COLO829 (cell line): ENCODE measurements around the gene GPN2.
"Not testable (repeated sequence)": the region's sequence is repeated elsewhere in the genome, so short reads cannot be mapped to it uniquely, and the experiment has no call there.

Source experiments
- DNase-seq: peaks from one replicate; pipeline ENCODE4 v3.0.0; 2012; ENCODE audit warnings: low spot score

Gene GPN2

GRCh38 chr1:26900815-26901511 lies 10.9 kb upstream of the GPN2 start:
- DNase-seq = no peak

DNA sequence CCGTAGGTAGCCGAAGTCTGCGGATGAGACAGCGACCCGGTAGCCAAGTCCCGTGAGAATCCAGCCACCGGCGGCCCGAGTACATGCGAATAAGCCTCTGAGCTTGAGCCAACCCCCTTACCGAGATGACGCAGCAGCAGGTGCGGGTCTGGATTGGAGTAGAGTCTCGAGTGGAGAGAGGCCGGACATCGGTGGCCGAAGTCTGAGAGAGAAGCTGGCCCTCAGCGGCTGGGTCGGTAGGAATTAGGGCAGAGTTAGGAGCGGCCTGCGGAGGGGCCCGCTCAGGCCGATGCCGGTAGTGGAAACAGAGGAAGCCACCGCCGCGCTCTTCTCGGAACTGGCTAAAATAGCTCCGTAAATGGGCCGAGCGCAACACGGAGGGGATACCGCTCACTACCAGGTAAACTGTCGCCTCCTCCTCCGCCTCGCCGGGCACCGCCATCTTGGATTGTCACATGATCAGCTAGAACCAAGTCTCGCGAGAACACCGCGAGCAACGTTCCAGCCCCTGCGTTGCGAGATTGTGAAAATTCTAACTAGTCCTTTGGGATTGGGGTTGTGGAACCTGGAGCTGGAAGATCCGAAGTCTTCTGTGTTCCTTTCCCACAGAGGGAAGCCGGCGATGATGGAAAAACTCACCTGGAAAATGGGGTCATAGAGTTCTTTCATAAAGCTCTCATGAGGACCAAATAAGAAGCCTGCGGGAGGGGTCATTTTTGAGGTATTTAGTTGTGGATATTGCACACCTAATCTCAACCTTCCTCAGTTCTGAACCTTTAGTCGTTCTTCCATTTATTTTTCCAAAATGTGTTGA lies 10.1 kb upstream of the GPN2 start, which contains the start of gene GPATCH3:
Gene GPATCH3, minus strand, starts transcription at position 467 of the 814 bp plus-strand sequence. Its CDS starts 25 bp downstream, at position 442.
- peak; percentile 93 for DNase-seq

DNA sequence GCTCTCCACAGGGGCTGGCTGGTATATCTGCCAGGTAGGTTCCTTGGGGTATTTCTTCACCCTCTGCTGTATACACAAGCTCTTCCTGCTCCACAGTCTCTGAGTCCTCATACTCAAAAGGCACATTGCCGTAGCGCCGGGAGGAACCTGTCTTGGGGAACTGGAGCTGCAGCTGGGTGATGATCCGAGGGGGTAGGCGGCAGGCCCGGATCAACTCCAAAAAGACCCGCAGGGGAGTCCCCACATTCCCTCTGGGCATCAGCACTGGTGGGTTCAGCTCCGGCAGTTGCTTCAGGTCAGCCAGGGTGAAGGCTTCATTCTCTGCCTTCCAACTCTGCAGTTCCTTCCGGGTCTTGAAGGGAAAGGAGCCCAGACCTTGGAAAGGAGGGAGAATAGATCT lies 7.3 kb upstream of the GPN2 start:
- DNase-seq = no peak

DNA sequence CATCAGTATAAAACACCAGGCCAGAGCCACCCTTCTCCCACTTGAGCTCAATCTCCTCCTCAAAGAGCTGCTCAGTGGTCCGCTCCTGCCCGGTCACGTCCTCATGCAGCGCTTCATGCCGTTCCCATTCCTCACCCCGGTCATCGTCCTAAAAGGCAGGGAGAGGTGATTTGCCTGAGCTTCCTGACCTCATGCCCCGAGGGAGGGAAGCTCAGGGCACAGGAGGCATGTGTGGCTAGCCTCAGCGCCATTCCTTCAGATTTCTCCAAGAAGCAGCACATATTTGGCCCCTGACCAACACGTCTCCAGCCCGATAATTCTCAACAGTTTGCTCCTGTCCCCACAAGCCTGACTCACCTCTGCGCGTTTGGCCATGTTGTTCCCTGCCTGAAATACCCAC lies 4.2 kb upstream of the GPN2 start:
- no peak for DNase-seq

GRCh38 chr1:26890467-26890796 lies 349 bp upstream of the GPN2 start:
- no peak for DNase-seq

GRCh38 chr1:26888231-26888630 lies 1.9 kb downstream of the GPN2 start:
- no peak for DNase-seq

GRCh38 chr1:26887125-26887524 lies 3.0 kb downstream of the GPN2 start:
- no peak for DNase-seq

DNA sequence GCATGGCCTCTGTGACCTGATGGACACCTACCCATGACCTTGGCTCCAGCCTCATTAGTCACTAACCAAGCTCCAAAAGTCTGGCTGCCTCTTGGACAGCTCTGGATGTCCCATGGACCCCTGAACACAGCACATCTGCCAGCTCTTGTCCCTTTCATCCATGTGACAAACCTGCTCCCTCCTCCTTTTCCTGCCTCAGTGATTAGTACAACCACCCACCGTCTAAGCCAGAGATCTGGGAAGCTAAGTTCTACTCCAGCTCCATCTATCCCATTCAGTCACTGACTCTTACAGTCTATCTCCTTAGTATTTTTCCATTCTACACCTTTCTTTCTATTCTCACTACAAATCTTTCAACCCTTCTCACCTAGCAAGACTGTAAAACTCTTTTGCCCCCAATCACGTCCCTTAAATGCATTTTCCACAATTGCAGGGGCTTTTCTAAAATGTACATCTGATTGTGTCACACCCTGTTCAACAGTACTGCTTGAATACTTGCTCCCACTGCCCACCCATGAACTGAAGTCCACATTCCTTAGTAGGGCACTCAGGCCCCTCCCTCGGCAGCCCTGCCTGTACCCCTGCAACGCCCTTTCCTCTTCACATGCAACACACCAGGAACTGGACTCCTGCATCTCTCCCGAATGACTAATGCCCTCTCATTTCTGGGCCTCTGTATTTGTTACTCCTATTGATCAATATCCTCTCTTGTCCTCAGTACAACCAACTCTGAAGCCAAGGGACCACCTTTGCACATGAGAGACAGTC lies 7.2 kb downstream of the GPN2 start:
- DNase-seq = no peak

GRCh38 chr1:26881611-26882010 lies 8.5 kb downstream of the GPN2 start:
- not testable (repeated sequence) for DNase-seq

DNA sequence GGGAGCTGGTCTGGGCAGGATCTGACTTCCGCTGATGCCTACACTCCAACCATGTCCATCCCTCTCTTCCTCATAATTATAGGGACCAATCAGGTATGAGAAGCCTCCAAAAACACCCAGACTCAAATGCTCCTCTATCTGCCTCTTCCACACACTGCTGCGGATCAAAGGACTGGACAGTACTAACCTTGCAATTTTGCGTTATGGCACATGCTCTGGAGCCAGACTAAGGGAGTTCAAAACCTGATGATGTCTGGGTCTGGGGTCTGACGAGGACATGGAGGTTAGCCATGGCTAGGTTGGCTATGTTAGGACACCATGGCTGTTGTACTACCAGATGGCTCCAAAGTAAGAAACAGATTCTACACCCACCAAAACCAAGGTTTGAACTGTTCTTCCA lies 10.3 kb downstream of the GPN2 start:
- no peak for DNase-seq

DNA sequence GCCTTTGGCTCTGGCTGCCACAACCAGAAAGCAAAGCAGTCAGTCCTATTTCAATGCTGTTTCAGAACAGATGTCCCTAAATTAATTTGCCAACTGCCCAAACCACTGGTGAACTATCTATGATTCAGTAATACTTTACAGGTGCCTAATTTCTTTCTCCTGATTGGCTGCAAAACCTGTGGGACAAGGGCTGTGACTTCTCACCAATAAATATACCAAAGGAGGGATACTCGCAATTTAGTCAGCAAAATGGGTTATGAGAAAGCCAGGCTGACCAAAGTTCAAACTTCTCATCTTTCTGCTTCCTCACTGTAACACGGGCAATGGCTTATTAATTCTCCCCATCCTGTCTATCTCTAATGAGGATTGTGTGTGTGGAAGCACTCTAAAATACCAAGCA lies 12.8 kb downstream of the GPN2 start:
- DNase-seq = no peak

- no peak for DNase-seq
Measured at GRCh38 chr1:26874896-26875295, 15.2 kb downstream of the GPN2 start.

GRCh38 chr1:26873097-26873496 lies 17.0 kb downstream of the GPN2 start:
- not testable (repeated sequence) for DNase-seq

GRCh38 chr1:26864610-26865480 lies 25.2 kb downstream of the GPN2 start:
- DNase-seq = peak; percentile 67

DNA sequence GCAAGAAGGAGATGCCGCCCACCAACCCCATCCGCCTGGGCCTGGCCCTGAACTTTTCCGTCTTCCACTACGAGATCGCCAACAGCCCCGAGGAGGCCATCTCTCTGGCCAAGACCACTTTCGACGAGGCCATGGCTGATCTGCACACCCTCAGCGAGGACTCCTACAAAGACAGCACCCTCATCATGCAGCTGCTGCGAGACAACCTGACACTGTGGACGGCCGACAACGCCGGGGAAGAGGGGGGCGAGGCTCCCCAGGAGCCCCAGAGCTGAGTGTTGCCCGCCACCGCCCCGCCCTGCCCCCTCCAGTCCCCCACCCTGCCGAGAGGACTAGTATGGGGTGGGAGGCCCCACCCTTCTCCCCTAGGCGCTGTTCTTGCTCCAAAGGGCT lies 26.4 kb downstream of the GPN2 start:
- no peak for DNase-seq

GRCh38 chr1:26862781-26863684 lies 27.1 kb downstream of the GPN2 start, which contains the start of gene SFN:
Gene SFN (plus strand): TSS chr1:26863149. CDS start chr1:26863213, 64 bp downstream.
- DNase-seq = no peak

DNA sequence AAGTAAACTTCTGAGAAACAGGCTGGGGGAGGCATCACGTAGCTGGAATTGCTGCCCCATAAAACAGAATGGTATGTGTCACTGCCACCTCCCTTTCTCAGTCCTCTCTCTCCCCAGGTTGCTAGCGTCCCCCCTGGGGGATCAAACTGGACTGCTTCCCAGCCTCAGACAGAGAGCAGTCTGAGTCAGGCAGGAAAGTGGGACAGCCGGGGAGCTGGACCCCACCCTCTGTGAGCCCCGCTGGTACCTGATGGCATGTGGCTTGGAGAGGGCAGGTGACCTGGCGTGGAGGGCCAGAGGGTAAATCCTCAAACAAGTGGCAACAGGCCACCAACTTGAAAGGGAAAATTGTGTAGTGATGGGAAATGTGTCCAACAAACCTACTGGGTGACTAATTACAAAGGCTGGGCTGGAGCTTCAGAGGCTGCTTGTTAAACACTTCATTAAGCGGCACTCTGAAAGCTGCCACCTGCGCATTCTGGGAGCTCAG lies 28.1 kb downstream of the GPN2 start:
- no peak for DNase-seq

DNA sequence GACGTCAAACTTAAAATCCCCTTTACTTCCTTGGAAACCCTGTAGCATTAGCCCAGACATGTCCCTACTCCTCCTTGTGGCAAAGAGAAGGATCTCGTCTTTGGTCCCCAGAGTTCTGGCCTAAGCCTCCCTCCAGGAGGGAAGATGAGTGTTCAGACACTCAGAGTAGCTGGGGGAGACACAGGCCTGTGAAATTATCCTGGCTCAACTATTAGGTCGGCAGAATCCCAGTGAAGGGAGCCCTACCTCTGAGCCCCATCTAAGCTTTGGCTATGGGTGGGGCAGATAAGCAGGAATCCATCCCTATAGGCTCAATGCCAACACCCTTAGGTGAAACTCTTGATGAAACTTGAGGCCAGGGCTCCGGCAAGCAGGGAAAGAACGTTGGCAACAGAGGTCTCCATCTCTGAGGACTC lies 28.8 kb downstream of the GPN2 start:
- no peak for DNase-seq

GRCh38 chr1:26858891-26859640 lies 31.0 kb downstream of the GPN2 start:
- no peak for DNase-seq

GRCh38 chr1:26858160-26858559 lies 31.9 kb downstream of the GPN2 start:
- DNase-seq = no peak
